HG02642 (cell line): Measurements from ENCODE around the gene MLC1.

Experiments
- ATAC-seq: cut with Tn5 transposase; IDR thresholded peaks from one replicate; pipeline ENCODE4 v1.9.1; 2021; ENCODE audit warnings: mild to moderate bottlenecking; ENCODE audit not compliant: unreplicated experiment, poor library complexity

MLC1 gene

GRCh38 chr22:50085211-50085972 lies at the start of gene MLC1:
MLC1 (minus strand) TSS chr22:50085426; CDS start chr22:50084902, 524 bp downstream.
- ATAC-seq = no peak

GRCh38 chr22:50134481-50134880 lies 49.3 kb upstream of the MLC1 start:
- no peak for ATAC-seq

- ATAC-seq = no peak
Observed at GRCh38 chr22:50131894-50132293, 46.7 kb upstream of the MLC1 start.

GRCh38 chr22:50129121-50129736 lies 44.0 kb upstream of the MLC1 start:
- no peak for ATAC-seq

- ATAC-seq = no peak
Observed at GRCh38 chr22:50125029-50125428, 39.8 kb upstream of the MLC1 start.

- no peak for ATAC-seq
Observed at GRCh38 chr22:50123119-50123518, 37.9 kb upstream of the MLC1 start.

GRCh38 chr22:50121202-50121740 lies 36.0 kb upstream of the MLC1 start:
- no peak for ATAC-seq

- no peak for ATAC-seq
Observed at GRCh38 chr22:50119768-50120251, 34.6 kb upstream of the MLC1 start.

GRCh38 chr22:50119169-50119767 lies 34.0 kb upstream of the MLC1 start:
- ATAC-seq = no peak

- ATAC-seq = no peak
Observed at GRCh38 chr22:50118557-50119168, 33.4 kb upstream of the MLC1 start.

- ATAC-seq = no peak
Observed at GRCh38 chr22:50118129-50118528, 32.9 kb upstream of the MLC1 start.

GRCh38 chr22:50117168-50117762 lies 32.0 kb upstream of the MLC1 start:
- no peak for ATAC-seq

GRCh38 chr22:50115693-50116092 lies 30.5 kb upstream of the MLC1 start:
- ATAC-seq = no peak

- ATAC-seq = no peak
Observed at GRCh38 chr22:50114221-50115021, 29.2 kb upstream of the MLC1 start.

GRCh38 chr22:50112151-50113118 lies 27.2 kb upstream of the MLC1 start:
- ATAC-seq = no peak

- ATAC-seq = no peak
Observed at GRCh38 chr22:50111056-50111455, 25.8 kb upstream of the MLC1 start.

GRCh38 chr22:50107529-50107928 lies 22.3 kb upstream of the MLC1 start:
- no peak for ATAC-seq
